ENCODE measurements around the gene MAPK9.

Gene MAPK9

GRCh38 chr5:180323160-180323559, 31.3 kb upstream of the MAPK9 start:
- no peaks in the 10 kb centered on the region for H3K27me3 ChIP-seq (ENCODE audit: control insufficient read depth, insufficient read depth, low read length)
- H3K4me1 ChIP-seq (ENCODE audit: control insufficient read depth, insufficient read depth, low read length) = no peaks in the 10 kb centered on the region
- no peak overlapping the region for H3K4me3 ChIP-seq (ENCODE audit: low read depth, low read length)
- H3K36me3 ChIP-seq (ENCODE audit: control insufficient read depth, insufficient read depth, low read length) = peaks cover 45% of the 10 kb centered on the region
- no peaks in the 10 kb centered on the region for H3K9me3 ChIP-seq (ENCODE audit: control insufficient read depth, insufficient read depth, low read length)
- H3K9ac ChIP-seq (ENCODE audit: low read depth, low read length) = no peak overlapping the region

GRCh38 chr5:180318456-180319089, 26.7 kb upstream of the MAPK9 start:
- peaks cover 5% of the 10 kb centered on the region for H3K4me1 ChIP-seq (ENCODE audit: control insufficient read depth, insufficient read depth, low read length)
- H3K27me3 ChIP-seq (ENCODE audit: control insufficient read depth, insufficient read depth, low read length) = no peaks in the 10 kb centered on the region
- no peaks in the 10 kb centered on the region for H3K9me3 ChIP-seq (ENCODE audit: control insufficient read depth, insufficient read depth, low read length)
- peaks cover 38% of the 10 kb centered on the region for H3K36me3 ChIP-seq (ENCODE audit: control insufficient read depth, insufficient read depth, low read length)
- H3K4me3 ChIP-seq (ENCODE audit: low read depth, low read length) = no peak overlapping the region
- H3K9ac ChIP-seq (ENCODE audit: low read depth, low read length) = no peak overlapping the region

GRCh38 chr5:180316586-180316985, 24.7 kb upstream of the MAPK9 start:
- H3K4me1 ChIP-seq (ENCODE audit: control insufficient read depth, insufficient read depth, low read length) = peaks cover 5% of the 10 kb centered on the region
- peaks cover 33% of the 10 kb centered on the region for H3K36me3 ChIP-seq (ENCODE audit: control insufficient read depth, insufficient read depth, low read length)
- H3K9ac ChIP-seq (ENCODE audit: low read depth, low read length) = no peak overlapping the region
- no peaks in the 10 kb centered on the region for H3K27me3 ChIP-seq (ENCODE audit: control insufficient read depth, insufficient read depth, low read length)
- no peaks in the 10 kb centered on the region for H3K9me3 ChIP-seq (ENCODE audit: control insufficient read depth, insufficient read depth, low read length)
- H3K4me3 ChIP-seq (ENCODE audit: low read depth, low read length) = no peak overlapping the region

GRCh38 chr5:180315762-180316212, 23.9 kb upstream of the MAPK9 start:
- Histone ChIP-seq H3K36me3 (ENCODE audit: control insufficient read depth, insufficient read depth, low read length) (peaks cover 41% of the 10 kb centered on the region), H3K9me3 (ENCODE audit: control insufficient read depth, insufficient read depth, low read length) (no peaks in the 10 kb centered on the region), H3K4me3 (ENCODE audit: low read depth, low read length) (no peak overlapping the region), H3K4me1 (ENCODE audit: control insufficient read depth, insufficient read depth, low read length) (peaks cover 5% of the 10 kb centered on the region), H3K9ac (ENCODE audit: low read depth, low read length) (no peak overlapping the region), H3K27me3 (ENCODE audit: control insufficient read depth, insufficient read depth, low read length) (no peaks in the 10 kb centered on the region)

GRCh38 chr5:180313677-180314505, 22.0 kb upstream of the MAPK9 start:
- Histone ChIP-seq H3K4me3 (ENCODE audit: low read depth, low read length) (peak overlapping the region; percentile 36), H3K36me3 (ENCODE audit: control insufficient read depth, insufficient read depth, low read length) (peaks cover 42% of the 10 kb centered on the region), H3K9ac (ENCODE audit: low read depth, low read length) (peak overlapping the region; percentile 20), H3K4me1 (ENCODE audit: control insufficient read depth, insufficient read depth, low read length) (peaks cover 5% of the 10 kb centered on the region), H3K9me3 (ENCODE audit: control insufficient read depth, insufficient read depth, low read length) (no peaks in the 10 kb centered on the region), H3K27me3 (ENCODE audit: control insufficient read depth, insufficient read depth, low read length) (no peaks in the 10 kb centered on the region)

GRCh38 chr5:180311216-180311615, 19.3 kb upstream of the MAPK9 start:
- Histone ChIP-seq H3K4me3 (ENCODE audit: low read depth, low read length) (no peak overlapping the region), H3K9ac (ENCODE audit: low read depth, low read length) (no peak overlapping the region), H3K4me1 (ENCODE audit: control insufficient read depth, insufficient read depth, low read length) (peaks cover 8% of the 10 kb centered on the region), H3K36me3 (ENCODE audit: control insufficient read depth, insufficient read depth, low read length) (peaks cover 32% of the 10 kb centered on the region), H3K9me3 (ENCODE audit: control insufficient read depth, insufficient read depth, low read length) (no peaks in the 10 kb centered on the region), H3K27me3 (ENCODE audit: control insufficient read depth, insufficient read depth, low read length) (no peaks in the 10 kb centered on the region)

- H3K4me3 ChIP-seq (ENCODE audit: low read depth, low read length) = no peak overlapping the region
- peaks cover 3% of the 10 kb centered on the region for H3K4me1 ChIP-seq (ENCODE audit: control insufficient read depth, insufficient read depth, low read length)
- no peaks in the 10 kb centered on the region for H3K27me3 ChIP-seq (ENCODE audit: control insufficient read depth, insufficient read depth, low read length)
- no peak overlapping the region for H3K9ac ChIP-seq (ENCODE audit: low read depth, low read length)
- H3K36me3 ChIP-seq (ENCODE audit: control insufficient read depth, insufficient read depth, low read length) = peaks cover 55% of the 10 kb centered on the region
- no peaks in the 10 kb centered on the region for H3K9me3 ChIP-seq (ENCODE audit: control insufficient read depth, insufficient read depth, low read length)
Measured at GRCh38 chr5:180306796-180307195, 14.9 kb upstream of the MAPK9 start.

GRCh38 chr5:180305481-180305880, 13.6 kb upstream of the MAPK9 start:
- no peak overlapping the region for H3K9ac ChIP-seq (ENCODE audit: low read depth, low read length)
- H3K36me3 ChIP-seq (ENCODE audit: control insufficient read depth, insufficient read depth, low read length) = peaks cover 52% of the 10 kb centered on the region
- H3K4me1 ChIP-seq (ENCODE audit: control insufficient read depth, insufficient read depth, low read length) = peaks cover 3% of the 10 kb centered on the region
- H3K4me3 ChIP-seq (ENCODE audit: low read depth, low read length) = no peak overlapping the region
- no peaks in the 10 kb centered on the region for H3K9me3 ChIP-seq (ENCODE audit: control insufficient read depth, insufficient read depth, low read length)
- H3K27me3 ChIP-seq (ENCODE audit: control insufficient read depth, insufficient read depth, low read length) = no peaks in the 10 kb centered on the region

GRCh38 chr5:180304431-180305375, 12.8 kb upstream of the MAPK9 start:
- Histone ChIP-seq H3K9me3 (ENCODE audit: control insufficient read depth, insufficient read depth, low read length) (no peaks in the 10 kb centered on the region), H3K4me3 (ENCODE audit: low read depth, low read length) (no peak overlapping the region), H3K9ac (ENCODE audit: low read depth, low read length) (no peak overlapping the region), H3K36me3 (ENCODE audit: control insufficient read depth, insufficient read depth, low read length) (peaks cover 52% of the 10 kb centered on the region), H3K27me3 (ENCODE audit: control insufficient read depth, insufficient read depth, low read length) (no peaks in the 10 kb centered on the region), H3K4me1 (ENCODE audit: control insufficient read depth, insufficient read depth, low read length) (peaks cover 3% of the 10 kb centered on the region)

GRCh38 chr5:180304016-180304292, 12.1 kb upstream of the MAPK9 start:
- H3K9ac ChIP-seq (ENCODE audit: low read depth, low read length) = no peak overlapping the region
- peaks cover 3% of the 10 kb centered on the region for H3K4me1 ChIP-seq (ENCODE audit: control insufficient read depth, insufficient read depth, low read length)
- no peaks in the 10 kb centered on the region for H3K27me3 ChIP-seq (ENCODE audit: control insufficient read depth, insufficient read depth, low read length)
- H3K4me3 ChIP-seq (ENCODE audit: low read depth, low read length) = no peak overlapping the region
- H3K36me3 ChIP-seq (ENCODE audit: control insufficient read depth, insufficient read depth, low read length) = peaks cover 52% of the 10 kb centered on the region
- H3K9me3 ChIP-seq (ENCODE audit: control insufficient read depth, insufficient read depth, low read length) = no peaks in the 10 kb centered on the region

GRCh38 chr5:180303226-180304015, 11.5 kb upstream of the MAPK9 start:
- Histone ChIP-seq H3K9ac (ENCODE audit: low read depth, low read length) (no peak overlapping the region), H3K36me3 (ENCODE audit: control insufficient read depth, insufficient read depth, low read length) (peaks cover 52% of the 10 kb centered on the region), H3K4me1 (ENCODE audit: control insufficient read depth, insufficient read depth, low read length) (peaks cover 3% of the 10 kb centered on the region), H3K4me3 (ENCODE audit: low read depth, low read length) (no peak overlapping the region), H3K9me3 (ENCODE audit: control insufficient read depth, insufficient read depth, low read length) (no peaks in the 10 kb centered on the region), H3K27me3 (ENCODE audit: control insufficient read depth, insufficient read depth, low read length) (no peaks in the 10 kb centered on the region)
